Psoas muscle (tissue), 8 donors: Measurements from ENCODE around the gene TSPAN11. TPM values are rescaled to one million over a fixed set of nuclear protein-coding genes. Genes with fewer than 3 reads are reported as not detected.

ENCODE experiments used
- ATAC-seq, 4 donors: fragments of 200-7000 bp; cut with Tn5 transposase; one replicate each; pipeline ENCODE4 v1.9.1; 2020; ENCODE audit warnings: moderate library complexity in 3 of 4, mild to moderate bottlenecking in 2 of 4
- DNase-seq, 2 donors: peaks; one replicate each; pipeline ENCODE4 v3.0.0-alpha.2; 2020
- H3K27ac ChIP-seq: fragments of 200-600 bp; one replicate; pipeline ENCODE4 v1.8.0; 2022
- H3K27me3 ChIP-seq, 3 donors: fragments of 200-600 bp in 1 of 3; one replicate each; pipeline versions ENCODE4 v1.6.1 to v1.8.0; 2013 to 2022; ENCODE audit warnings: low read length in 2 of 3, mild to moderate bottlenecking in 2 of 3, moderate library complexity in 1 of 3; ENCODE audit not compliant: insufficient read depth in 3 of 3
- H3K36me3 ChIP-seq, 2 donors: fragments of 200-600 bp in 1 of 2; one replicate each; pipeline versions ENCODE4 v1.6.1 to v1.8.0; 2013 to 2022; ENCODE audit warnings: low read depth in 1 of 2, mild to moderate bottlenecking in 1 of 2, moderate library complexity in 1 of 2; ENCODE audit not compliant: insufficient read depth in 1 of 2
- H3K4me1 ChIP-seq: fragments of 200-600 bp; one replicate; pipeline ENCODE4 v1.8.0; 2022
- H3K4me3 ChIP-seq: fragments of 200-600 bp; one replicate; pipeline ENCODE4 v1.8.0; 2022; ENCODE audit warnings: mild to moderate bottlenecking
- H3K9me3 ChIP-seq: fragments of 200-600 bp; one replicate; pipeline ENCODE4 v1.8.0; 2022
- WGBS, 3 donors: extraction: QIAGEN DNeasy Blood & Tissue Kit; methylation state at CpG; one replicate each; pipeline versions ENCODE4 v1.1.6 to v1.1.7; 2013; 5-methylcytosine and 5-hydroxymethylcytosine counted together
- intact Hi-C, 2 donors: fragments of 100-400 bp; cut with DNase I; formaldehyde crosslinking; loops; one replicate each; pipeline versions ENCODE4 v1.11.0 to v1.14.2; 2022
- polyA plus RNA-seq, 3 donors: library from polyadenylated mRNA; stranded (reverse); fragments of 200-250 nt; gene quantifications; one replicate each; pipeline ENCODE4 v1.2.3, GENCODE V29; 2013
- total RNA-seq, 4 donors: library from RNA; stranded (reverse); fragmentation: NEBNext Ultra II Directional in 2 of 4; extraction: Animal tissue kit (Norgen Biotek cat#: 25700) in 2 of 4; gene quantifications; one replicate each; pipeline versions ENCODE4 v1.2.1 to v1.2.4, GENCODE V29; 2021 to 2023
- TF ChIP-seq, protein P1 (sequence below): fragments of 200-600 bp; IDR thresholded peaks from one replicate; pipeline ENCODE4 v1.8.0; 2022; ENCODE audit warnings: antibody characterized with exemption
- donor health status: healthy with polysubstance abuse.
- donor health status: DM: no; HTN: no; CAD: no; lungs with moderate emphysema.
- donor health status: Bipolar disorder and iron deficiency.
- donor health status: healthy.
- donor health status: DM: yes; HTN: yes; CAD: no.
- donor health status: DM: no; HTN: no; CAD: no.
- donor health status: DM: no; HTN: no; CAD: no.
- donor health status: DM: yes; HTN: yes; CAD: no.

The TSPAN11 gene
- total and polyA plus RNA-seq, 7 donors: 0.05 to 0.24 (median 0.14) TPM; not detected in 1

DNA sequence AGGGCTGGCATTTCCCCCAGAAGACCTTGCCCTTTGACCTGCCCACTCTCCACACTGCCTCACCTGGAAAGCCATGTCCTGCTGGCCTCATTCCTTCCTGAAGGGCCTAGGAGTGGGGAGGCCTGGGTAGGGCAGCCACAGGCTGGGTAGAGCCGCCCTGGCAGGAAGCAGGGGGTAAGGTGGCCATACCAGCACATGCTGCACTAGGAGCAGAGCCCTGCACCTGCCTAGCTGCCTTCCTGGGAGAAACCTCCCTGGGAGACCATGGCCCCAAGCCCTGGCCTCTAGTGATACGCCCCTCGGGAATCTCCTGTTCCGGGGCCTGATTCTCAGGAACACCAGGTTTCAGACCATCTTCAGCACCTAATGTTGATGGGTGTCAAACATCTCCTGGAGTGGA lies 65.8 kb downstream of the TSPAN11 start:
- TF ChIP-seq, protein P1, sequence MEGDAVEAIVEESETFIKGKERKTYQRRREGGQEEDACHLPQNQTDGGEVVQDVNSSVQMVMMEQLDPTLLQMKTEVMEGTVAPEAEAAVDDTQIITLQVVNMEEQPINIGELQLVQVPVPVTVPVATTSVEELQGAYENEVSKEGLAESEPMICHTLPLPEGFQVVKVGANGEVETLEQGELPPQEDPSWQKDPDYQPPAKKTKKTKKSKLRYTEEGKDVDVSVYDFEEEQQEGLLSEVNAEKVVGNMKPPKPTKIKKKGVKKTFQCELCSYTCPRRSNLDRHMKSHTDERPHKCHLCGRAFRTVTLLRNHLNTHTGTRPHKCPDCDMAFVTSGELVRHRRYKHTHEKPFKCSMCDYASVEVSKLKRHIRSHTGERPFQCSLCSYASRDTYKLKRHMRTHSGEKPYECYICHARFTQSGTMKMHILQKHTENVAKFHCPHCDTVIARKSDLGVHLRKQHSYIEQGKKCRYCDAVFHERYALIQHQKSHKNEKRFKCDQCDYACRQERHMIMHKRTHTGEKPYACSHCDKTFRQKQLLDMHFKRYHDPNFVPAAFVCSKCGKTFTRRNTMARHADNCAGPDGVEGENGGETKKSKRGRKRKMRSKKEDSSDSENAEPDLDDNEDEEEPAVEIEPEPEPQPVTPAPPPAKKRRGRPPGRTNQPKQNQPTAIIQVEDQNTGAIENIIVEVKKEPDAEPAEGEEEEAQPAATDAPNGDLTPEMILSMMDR: no peak
- 87 to 90% (median 88%) methylated on average over 4 of the region's 4 CpGs for WGBS, 3 donors

DNA sequence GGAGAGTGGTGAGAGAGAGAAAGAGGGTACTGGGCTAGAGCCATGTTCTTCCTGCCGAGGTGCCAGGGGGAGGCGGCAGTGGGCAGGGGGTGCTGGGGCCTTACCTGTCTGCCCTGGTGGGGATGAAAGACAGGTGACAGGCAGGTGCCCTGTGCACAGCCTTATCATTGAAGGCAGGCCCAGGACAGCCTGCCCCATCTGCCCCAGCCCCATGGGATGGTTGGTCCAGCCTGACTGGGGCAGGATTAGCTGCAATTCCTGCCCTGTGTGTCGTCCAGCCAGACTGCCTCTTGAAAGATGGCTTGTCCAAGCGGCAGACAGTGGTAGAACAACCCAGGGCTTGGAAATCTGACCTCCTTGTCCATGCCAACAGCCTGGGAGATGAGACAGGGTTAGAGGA lies 67.2 kb downstream of the TSPAN11 start:
- H3K4me3 ChIP-seq: no peak overlapping the region
- H3K27ac ChIP-seq: no peak overlapping the region
- no peaks in the 10 kb centered on the region for H3K27me3 ChIP-seq
- TF ChIP-seq, protein P1: no peak
- no peaks in the 10 kb centered on the region for H3K4me1 ChIP-seq
- ATAC-seq (no peak), DNase-seq (no peak)
- 86 to 93% (median 87%) methylated on average over 3 to 4 of the region's 4 CpGs for WGBS, 3 donors
- intact Hi-C loops: no loop called here
- no peaks in the 10 kb centered on the region for H3K36me3 ChIP-seq
- H3K9me3 ChIP-seq: no peaks in the 10 kb centered on the region

More for the DNA sequence above, 65.8 kb downstream of the TSPAN11 start:
- Histone ChIP-seq H3K4me3 (no peak overlapping the region), H3K27me3 (no peaks in the 10 kb centered on the region), H3K27ac (no peak overlapping the region), H3K36me3 (no peaks in the 10 kb centered on the region), H3K9me3 (no peaks in the 10 kb centered on the region), H3K4me1 (no peaks in the 10 kb centered on the region)
- ATAC-seq (no peak), DNase-seq (no peak)
- intact Hi-C loops: no loop called here

DNA sequence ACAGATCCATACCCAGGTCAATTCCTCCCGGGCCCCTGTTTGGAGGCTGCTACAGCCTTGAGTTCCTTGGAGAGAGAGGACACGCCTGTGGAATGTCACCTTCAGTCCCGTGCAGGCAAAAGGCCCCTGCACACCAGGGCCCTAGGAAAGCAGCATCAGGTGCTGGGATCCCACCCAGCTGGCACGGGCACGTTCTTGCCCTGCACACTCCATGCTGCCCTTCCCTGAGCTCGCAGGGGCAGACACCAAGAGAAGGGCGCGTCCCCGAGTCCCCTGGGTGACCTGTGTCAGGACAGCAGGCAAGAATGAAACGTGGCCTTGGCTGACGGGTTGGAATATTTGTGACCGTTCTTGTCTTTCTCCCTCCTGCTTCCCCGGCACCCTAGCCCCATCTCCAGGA lies 67.7 kb downstream of the TSPAN11 start:
- DNase-seq (peak in 1 of 2 donors; percentile 32), ATAC-seq (no peak)
- Histone ChIP-seq H3K4me3 (no peak overlapping the region), H3K27me3 (no peaks in the 10 kb centered on the region), H3K36me3 (no peaks in the 10 kb centered on the region), H3K4me1 (no peaks in the 10 kb centered on the region), H3K27ac (no peak overlapping the region), H3K9me3 (no peaks in the 10 kb centered on the region)
- TF ChIP-seq, protein P1: no peak
- intact Hi-C loops: no loop called here
- WGBS, 3 donors: 69 to 75% (median 72%) methylated on average over 13 of the region's 13 CpGs

DNA sequence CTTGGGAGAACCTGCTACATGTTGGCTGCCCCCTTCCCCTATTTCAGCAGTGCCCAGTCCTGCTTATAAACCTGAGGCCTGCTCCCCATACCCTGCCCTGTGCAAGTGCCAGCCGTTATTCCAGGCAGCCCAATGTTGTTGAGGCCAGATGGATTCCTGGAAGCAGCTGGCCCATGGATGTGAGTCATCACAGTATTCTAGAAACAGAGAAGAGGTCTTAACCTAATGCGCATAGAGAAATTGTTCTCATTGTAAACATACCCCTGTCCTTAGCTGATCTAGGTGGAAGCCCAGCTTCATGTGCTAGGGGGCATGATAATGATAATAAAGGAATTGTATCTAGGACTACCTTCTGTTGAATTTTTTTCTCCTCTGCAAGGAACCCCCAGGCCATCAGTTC lies 69.7 kb downstream of the TSPAN11 start:
- Histone ChIP-seq H3K4me1 (no peaks in the 10 kb centered on the region), H3K9me3 (no peaks in the 10 kb centered on the region), H3K4me3 (no peak overlapping the region), H3K36me3 (no peaks in the 10 kb centered on the region), H3K27ac (no peak overlapping the region), H3K27me3 (no peaks in the 10 kb centered on the region)
- DNase-seq (no peak), ATAC-seq (peak in 3 of 4 donors; percentile 68 to 85 (median 82))
- TF ChIP-seq, protein P1: no peak
- 44 to 49% (median 46%) methylated on average over 2 of the region's 2 CpGs for WGBS, 3 donors
- intact Hi-C loops: no loop called here

DNA sequence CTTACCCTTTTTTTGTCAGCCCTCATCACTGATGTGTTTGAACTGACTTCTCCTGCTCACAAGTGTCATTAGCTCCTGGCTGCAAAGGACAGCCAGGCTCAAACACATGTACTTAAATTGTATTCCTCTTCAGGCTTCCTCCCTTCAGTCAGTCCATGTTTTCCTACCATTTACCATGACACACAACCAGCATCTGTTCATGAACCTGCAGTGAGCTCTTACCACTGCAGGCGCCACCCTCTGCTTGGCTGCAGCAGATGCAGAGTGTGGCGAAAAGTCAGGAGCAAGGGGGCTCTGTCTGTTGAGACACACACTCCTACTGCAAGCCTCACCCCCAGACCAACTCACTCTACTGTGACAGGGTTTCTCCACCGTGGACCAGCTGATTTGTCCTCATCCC lies 70.2 kb downstream of the TSPAN11 start:
- Histone ChIP-seq H3K27me3 (no peaks in the 10 kb centered on the region), H3K4me3 (no peak overlapping the region), H3K27ac (no peak overlapping the region), H3K36me3 (no peaks in the 10 kb centered on the region), H3K9me3 (no peaks in the 10 kb centered on the region), H3K4me1 (no peaks in the 10 kb centered on the region)
- TF ChIP-seq, protein P1: no peak
- intact Hi-C loops: no loop called here
- DNase-seq (no peak), ATAC-seq (no peak)
- 88 to 93% (median 91%) methylated on average over 3 of the region's 3 CpGs for WGBS, 3 donors
